Stimulated activated naive CD4-positive, alpha-beta T cell (primary cell): ENCODE measurements around the gene TMEM245.
"Not testable (repeated sequence)": the region's sequence is repeated elsewhere in the genome, so short reads cannot be mapped to it uniquely, and the experiment has no call there.

Source experiments
- DNase-seq, 6 experiments: peaks; one replicate each; lab custom pipeline; 2025; lab: John Stamatoyannopoulos, UW

Gene TMEM245

GRCh38 chr9:109063760-109064159 is 56.0 kb downstream of the TMEM245 start:
- no peak for DNase-seq

DNA sequence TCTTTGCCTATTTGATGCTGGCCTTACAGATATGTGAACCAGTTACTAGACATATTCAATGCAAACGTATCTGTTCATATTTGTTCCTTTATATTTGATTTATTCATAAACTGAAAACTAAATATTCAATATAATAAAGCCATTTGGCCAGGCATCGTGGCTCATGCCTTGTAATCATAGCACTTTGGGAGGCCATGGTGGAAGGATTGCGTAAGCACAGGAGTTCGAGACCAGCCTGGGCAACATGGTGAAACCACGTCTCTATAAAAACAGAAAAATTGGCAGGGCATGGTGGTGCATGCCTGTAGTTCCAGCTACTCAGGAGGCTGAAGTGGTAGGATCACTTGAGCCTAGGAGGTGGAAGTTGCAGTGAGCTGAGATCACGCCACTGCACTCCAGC is 57.2 kb downstream of the TMEM245 start:
- no peak for DNase-seq

GRCh38 chr9:109060191-109060590 is 59.6 kb downstream of the TMEM245 start:
- no peak for DNase-seq

DNA sequence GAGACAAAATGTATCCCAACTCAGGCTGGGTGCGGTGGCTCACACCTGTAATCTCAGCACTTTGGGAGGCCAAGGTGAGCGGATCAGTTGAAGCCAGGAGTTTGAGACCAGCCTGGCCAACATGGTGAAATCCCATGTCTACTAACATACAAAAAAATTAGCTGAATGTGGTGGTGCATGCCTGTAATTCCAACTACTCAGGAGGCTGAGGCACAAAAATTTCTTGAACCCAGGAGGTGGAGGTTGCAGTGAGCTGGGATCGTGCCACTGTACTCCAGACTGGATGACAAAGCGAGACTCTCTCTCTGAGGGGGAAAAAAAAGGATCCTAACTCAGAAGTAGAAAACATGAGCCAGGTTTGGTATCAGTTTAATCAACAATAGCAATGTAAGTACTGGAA is 66.6 kb downstream of the TMEM245 start:
- DNase-seq: not testable (repeated sequence)

- no peak for DNase-seq
These were observed 67.3 kb downstream of the TMEM245 start for GRCh38 chr9:109052416-109052815.

- DNase-seq: no peak
These were observed 68.0 kb downstream of the TMEM245 start for GRCh38 chr9:109051733-109052132.

- no peak for DNase-seq
These were observed 69.3 kb downstream of the TMEM245 start for GRCh38 chr9:109050444-109050843.

DNA sequence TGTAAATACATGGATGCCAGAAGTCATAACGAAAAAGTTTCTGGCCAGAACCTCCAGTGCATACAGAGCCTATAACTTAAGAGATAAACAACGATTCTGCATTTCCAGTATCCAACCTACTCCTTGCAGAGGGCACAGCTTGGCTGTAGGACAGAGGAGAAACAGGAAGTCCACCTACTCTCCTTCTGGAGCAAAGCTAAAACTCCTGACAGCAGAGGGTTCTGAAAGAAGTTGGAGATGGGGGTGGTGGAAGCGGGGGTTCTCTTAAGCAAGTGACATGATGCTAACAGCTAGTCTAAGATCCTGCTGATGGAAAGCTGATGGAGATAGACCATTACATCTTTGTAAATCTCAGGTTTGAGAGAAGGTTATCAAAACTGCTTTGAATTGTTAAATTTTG is 70.9 kb downstream of the TMEM245 start:
- no peak for DNase-seq

DNA sequence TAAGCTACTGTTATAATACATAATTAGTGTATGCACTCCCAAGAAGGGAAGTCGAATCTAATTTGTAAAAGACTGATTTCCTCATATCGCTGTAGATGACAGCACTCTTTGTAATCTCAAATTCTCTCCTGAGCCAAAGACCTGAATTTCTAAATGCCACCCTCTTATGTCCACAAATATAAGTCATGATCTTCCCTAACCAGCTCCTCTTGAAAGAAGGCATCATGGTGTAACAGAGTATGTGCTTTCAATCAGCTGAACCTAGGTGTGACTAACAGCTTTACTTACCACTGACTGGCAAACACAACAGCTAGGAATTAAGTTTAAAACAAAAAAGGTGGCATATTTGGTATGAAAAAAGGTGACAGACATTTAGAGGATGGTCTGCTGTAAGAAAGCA is 72.5 kb downstream of the TMEM245 start:
- no peak for DNase-seq

DNA sequence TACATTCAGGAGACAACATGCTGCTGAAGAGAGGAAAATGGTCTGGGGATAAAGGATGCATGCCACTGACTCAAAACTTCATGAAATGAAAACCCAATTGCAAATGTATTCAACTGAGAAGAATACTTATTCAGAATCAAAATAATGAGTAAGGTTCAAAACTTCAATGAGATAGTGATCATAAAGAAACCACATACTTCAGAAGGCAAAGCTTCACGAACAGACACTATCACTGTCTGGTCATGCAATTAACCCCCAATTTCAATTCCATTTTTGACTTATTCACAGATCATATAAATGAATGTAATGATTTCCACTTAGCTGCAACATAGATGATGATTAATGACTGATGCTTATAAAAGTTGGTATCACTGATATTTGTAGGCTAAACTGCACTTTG is 73.4 kb downstream of the TMEM245 start:
- DNase-seq: no peak

DNA sequence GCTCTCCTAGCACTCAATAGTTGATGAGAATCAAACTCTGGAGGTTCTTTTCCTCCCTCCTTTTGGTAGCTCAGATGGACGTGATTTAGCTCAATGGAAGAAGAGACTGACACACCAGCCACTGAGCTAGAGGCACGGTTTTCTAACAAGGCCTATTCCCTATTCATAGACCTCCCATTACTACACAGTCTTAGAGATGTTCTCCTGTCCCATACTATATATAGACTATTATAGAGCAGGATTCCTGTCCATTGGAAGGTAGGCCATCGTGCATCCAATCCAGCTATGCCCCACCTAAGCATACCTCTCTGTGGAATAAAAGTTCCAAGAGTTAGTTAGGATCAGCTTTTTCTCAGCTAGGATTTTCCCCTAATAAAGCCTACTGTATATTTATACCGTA is 76.2 kb downstream of the TMEM245 start:
- DNase-seq: no peak

- DNase-seq: no peak
These were observed 79.2 kb downstream of the TMEM245 start for GRCh38 chr9:109040571-109040970.

- DNase-seq: no peak
These were observed 80.2 kb downstream of the TMEM245 start for GRCh38 chr9:109039539-109039938.

DNA sequence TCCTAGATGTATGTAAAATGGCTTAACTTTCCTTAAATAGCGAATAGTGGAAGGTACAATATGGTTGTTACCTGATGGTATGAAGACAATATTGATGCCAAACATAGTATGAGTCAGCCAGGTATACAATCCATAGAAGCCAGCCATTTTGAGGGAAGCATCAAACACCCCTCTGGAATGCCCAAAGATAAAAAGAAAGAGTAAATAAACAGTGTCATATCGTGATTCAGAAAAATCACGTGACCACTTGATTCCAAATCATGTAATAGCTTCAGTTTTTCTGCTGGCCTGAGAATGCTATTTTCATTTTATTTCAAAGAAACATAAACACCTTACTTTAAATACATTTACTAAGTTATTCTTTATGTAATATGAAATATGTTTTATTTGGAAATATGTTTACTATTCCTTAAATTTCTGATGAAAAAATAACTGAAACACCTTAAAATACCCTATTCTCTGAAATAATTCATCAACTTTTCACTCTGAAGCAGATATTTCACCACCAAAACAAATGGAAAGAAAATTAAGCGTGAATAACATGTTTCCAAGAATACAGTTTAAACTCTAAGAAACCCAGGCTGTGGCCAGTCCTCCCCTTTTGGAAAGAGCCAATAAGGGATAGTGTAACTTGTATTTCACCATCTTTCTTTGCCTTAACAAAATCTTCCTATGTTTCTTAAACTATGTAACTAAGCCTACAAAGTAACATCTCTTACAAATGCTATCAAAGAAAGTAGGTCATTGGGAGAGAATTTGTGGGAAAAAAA is 81.6 kb downstream of the TMEM245 start:
- no peak for DNase-seq

GRCh38 chr9:109036744-109037680 is 82.7 kb downstream of the TMEM245 start:
- DNase-seq: no peak

DNA sequence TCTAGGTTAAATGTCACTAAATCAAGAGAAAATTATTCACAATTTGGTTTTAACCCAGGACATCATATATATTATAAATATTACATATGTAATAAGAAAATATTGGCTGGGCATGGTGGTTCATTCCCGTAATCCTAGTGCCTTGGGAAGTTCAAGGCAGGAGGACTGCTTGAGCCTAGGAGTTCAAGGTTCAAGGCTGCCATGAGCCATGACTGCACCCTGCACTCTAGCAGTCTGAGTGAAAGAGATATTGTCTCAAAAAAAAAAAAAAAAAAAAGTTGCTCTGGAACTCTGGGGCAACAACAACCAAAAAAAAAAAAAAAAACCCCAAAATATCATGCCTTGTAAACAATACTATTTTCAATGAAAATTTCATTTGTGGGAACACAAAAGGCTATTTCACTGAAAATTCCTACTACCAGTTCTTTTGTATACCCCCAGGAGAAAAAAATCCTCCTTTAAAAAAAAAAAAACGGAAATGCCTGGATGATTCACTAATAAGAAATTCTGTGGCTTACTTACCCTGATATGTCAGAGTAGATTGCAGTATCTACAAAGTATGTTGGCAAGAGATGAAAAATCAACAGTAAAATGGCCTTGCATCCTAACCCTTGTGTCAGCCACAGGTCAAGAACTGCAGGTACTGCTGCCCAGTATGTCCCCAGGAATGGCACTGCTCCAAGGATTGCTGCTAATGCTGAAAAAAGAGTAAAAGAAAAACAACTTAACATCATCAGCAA is 83.9 kb downstream of the TMEM245 start:
- no peak for DNase-seq

DNA sequence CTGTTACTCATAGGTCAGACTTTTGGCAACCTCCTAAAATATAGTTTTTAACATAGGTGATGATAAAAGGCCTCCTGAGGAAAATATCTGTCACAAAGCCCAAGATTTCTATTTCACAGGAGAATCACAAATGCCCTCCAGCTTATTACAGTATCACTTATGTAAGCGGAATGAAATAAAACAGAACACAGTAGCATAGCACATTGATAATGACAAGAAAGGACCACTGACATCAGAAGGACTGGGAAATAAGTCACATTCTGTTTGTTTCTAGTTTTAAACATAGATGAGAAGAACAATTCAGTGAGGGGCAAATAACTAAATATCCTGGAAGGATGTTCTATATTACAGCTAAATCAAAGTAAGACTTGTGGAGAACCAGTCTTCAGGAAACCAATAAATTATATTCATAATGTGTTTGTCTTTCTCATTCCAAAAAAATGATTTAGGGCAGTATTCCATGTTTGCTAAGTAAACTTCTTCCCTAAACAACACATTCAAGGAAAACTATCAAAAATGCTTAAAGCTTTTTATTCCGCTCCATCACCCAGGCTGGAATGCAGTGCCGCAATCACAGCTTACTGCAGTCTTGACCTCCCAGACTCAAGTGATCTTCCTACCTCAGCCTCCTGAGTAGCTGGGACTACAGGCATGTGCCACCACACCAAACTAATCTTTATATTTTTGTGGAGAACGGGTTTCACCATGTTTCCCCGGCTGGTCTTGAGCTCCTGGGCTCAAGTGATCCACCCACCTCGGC is 85.6 kb downstream of the TMEM245 start:
- no peak for DNase-seq

GRCh38 chr9:109031241-109031640 is 88.5 kb downstream of the TMEM245 start:
- DNase-seq: no peak

- DNase-seq: no peak
These were observed 89.3 kb downstream of the TMEM245 start for GRCh38 chr9:109030426-109030825.

GRCh38 chr9:109028457-109028856 is 91.3 kb downstream of the TMEM245 start:
- DNase-seq: no peak

DNA sequence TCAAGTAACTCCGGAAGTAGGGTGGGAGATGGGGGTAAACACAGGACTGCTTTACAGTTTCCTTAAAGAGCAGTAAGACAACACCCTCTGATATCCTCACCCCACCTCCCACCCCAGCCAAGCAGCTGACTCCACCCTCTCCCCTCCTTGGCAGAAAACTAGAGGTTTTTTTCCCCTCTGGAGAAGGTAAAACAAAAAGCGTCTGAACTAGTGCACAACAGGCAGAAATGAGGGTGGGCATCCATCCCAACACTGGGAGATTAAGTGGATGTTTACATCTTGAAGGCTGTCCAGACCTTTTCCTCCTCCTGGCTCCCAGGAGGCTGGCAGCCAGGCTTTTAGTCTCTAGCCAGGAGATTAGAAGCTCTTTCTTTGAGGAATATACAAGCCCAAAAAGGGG is 92.6 kb downstream of the TMEM245 start:
- no peak for DNase-seq

GRCh38 chr9:109026306-109026705 is 93.4 kb downstream of the TMEM245 start:
- no peak for DNase-seq
